H1 (cell line): ENCODE measurements around the gene CENPB. TPM values are rescaled to one million over a fixed set of nuclear protein-coding genes. Genes with fewer than 3 reads are reported as not detected.

Experiments
- CTCF ChIA-PET: fragments of 300-600 bp; sonication (Branson Sonifier 250); formaldehyde crosslinking; loops from one replicate; lab custom pipeline; 2021; ENCODE audit not compliant: partially characterized antibody; lab: Charles Lee
- POLR2A ChIA-PET: fragments of 300-600 bp; sonication (Branson Sonifier 250); formaldehyde crosslinking; loops from one replicate; lab custom pipeline; 2021; ENCODE audit warnings: inconsistent platforms; ENCODE audit not compliant: partially characterized antibody; lab: Charles Lee
- DNase-seq, 2 experiments: peaks; one replicate each; pipeline versions ENCODE4 v3.0.0 to v3.0.0-alpha.2; 2010 to 2022; ENCODE audit warnings: low spot score in 2 of 2, low read depth in 1 of 2, mixed read lengths in 1 of 2
- FAIRE-seq: peaks from 2 replicates; lab custom pipeline; 2011; peaks lifted over from hg19 to GRCh38; lab: Jason Lieb, UNC
- H2AFZ ChIP-seq: 2 replicates; pipeline ENCODE4 v1.8.1; 2012; ENCODE audit warnings: low read length, inconsistent platforms
- H2AK5ac ChIP-seq: 2 replicates; pipeline ENCODE4 v1.6.1; 2013; ENCODE audit warnings: low read depth, low read length
- H2BK120ac ChIP-seq: replicated peaks from 2 replicates; pipeline ENCODE3; 2013; ENCODE audit warnings: low read depth, low read length, inconsistent platforms
- H2BK12ac ChIP-seq: 2 replicates; pipeline ENCODE4 v1.6.1; 2013; ENCODE audit warnings: low read depth, low read length
- H2BK15ac ChIP-seq: 2 replicates; pipeline ENCODE4 v1.6.1; 2013; ENCODE audit warnings: low read length
- H2BK20ac ChIP-seq: 2 replicates; pipeline ENCODE4 v1.6.1; 2013; ENCODE audit warnings: low read length
- H2BK5ac ChIP-seq: 2 replicates; pipeline ENCODE4 v1.6.1; 2013; ENCODE audit warnings: low read depth, low read length
- H3K14ac ChIP-seq: 2 replicates; pipeline ENCODE4 v1.6.1; 2013; ENCODE audit warnings: inconsistent platforms; ENCODE audit not compliant: insufficient read length
- H3K18ac ChIP-seq: 2 replicates; pipeline ENCODE4 v1.6.1; 2013; ENCODE audit warnings: low read length; ENCODE audit errors: extremely low read depth
- H3K23ac ChIP-seq: 2 replicates; pipeline ENCODE4 v1.6.1; 2013; ENCODE audit warnings: inconsistent platforms; ENCODE audit not compliant: insufficient read length
- H3K23me2 ChIP-seq: 2 replicates; pipeline ENCODE4 v1.6.1; 2013; ENCODE audit warnings: low read depth, low read length
- H3K27ac ChIP-seq: 2 replicates; pipeline ENCODE4 v1.6.1; 2011; ENCODE audit warnings: low read depth, low read length, inconsistent platforms
- H3K27me3 ChIP-seq, 4 experiments: replicated peaks in 1 of 4; 1 replicate in 1 of 4; 2 replicates in 3 of 4; pipeline versions ENCODE4 v1.6.1 to v1.8.1; 2011 to 2013; ENCODE audit warnings: low read length in 3 of 4, mild to moderate bottlenecking in 3 of 4, inconsistent platforms in 2 of 4, mixed read lengths in 2 of 4, moderate library complexity in 1 of 4; ENCODE audit not compliant: control insufficient read depth in 3 of 4, insufficient read depth in 3 of 4; ENCODE audit errors: extremely low read depth in 1 of 4
- H3K36me3 ChIP-seq, 4 experiments: 2 replicates each; pipeline versions ENCODE4 v1.6.1 to v1.8.1; 2011 to 2013; ENCODE audit warnings: mild to moderate bottlenecking in 4 of 4, low read length in 3 of 4, moderate library complexity in 2 of 4, control low read depth in 1 of 4, inconsistent platforms in 1 of 4; ENCODE audit not compliant: insufficient read depth in 4 of 4, control insufficient read depth in 2 of 4
- H3K4ac ChIP-seq: replicated peaks from 2 replicates; pipeline ENCODE3; 2013; ENCODE audit warnings: low read length, low read depth, mixed read lengths, inconsistent platforms; ENCODE audit not compliant: insufficient read length
- H3K4me1 ChIP-seq, 4 experiments: replicated peaks in 1 of 4; 1 replicate in 1 of 4; 2 replicates in 3 of 4; pipeline versions ENCODE4 v1.6.1 to v1.8.1; 2011 to 2013; ENCODE audit warnings: low read length in 3 of 4, inconsistent platforms in 2 of 4, mixed read lengths in 1 of 4; ENCODE audit not compliant: insufficient read depth in 4 of 4, control insufficient read depth in 3 of 4
- H3K4me2 ChIP-seq, 2 experiments: 2 replicates each; pipeline versions ENCODE4 v1.6.1 to v1.8.1; 2011 to 2013; ENCODE audit warnings: low read depth in 2 of 2, low read length in 2 of 2, control low read depth in 1 of 2, inconsistent platforms in 1 of 2, mild to moderate bottlenecking in 1 of 2; ENCODE audit not compliant: insufficient read depth in 1 of 2
- H3K4me3 ChIP-seq, 4 experiments: fragments of 200-600, 300-600 bp in 1 of 4; sonication (generic), shearing (Covaris generic), sonication (Bioruptor Twin) in 1 of 4; 2 replicates each; pipeline versions ENCODE4 v1.5.1 to v1.8.1; 2011 to 2016; ENCODE audit warnings: low read length in 4 of 4, low read depth in 3 of 4, control low read depth in 2 of 4, inconsistent platforms in 2 of 4, mild to moderate bottlenecking in 2 of 4, mixed read lengths in 1 of 4, moderate library complexity in 1 of 4; ENCODE audit not compliant: insufficient read depth in 2 of 4; ENCODE audit errors: extremely low read depth in 1 of 4
- H3K56ac ChIP-seq: replicated peaks from 2 replicates; pipeline ENCODE3; 2013; ENCODE audit warnings: low read depth, mild to moderate bottlenecking, mixed read lengths, low read length, inconsistent platforms; ENCODE audit not compliant: insufficient read length
- H3K79me1 ChIP-seq: 2 replicates; pipeline ENCODE4 v1.6.1; 2013; ENCODE audit warnings: low read depth, low read length, control low read depth
- H3K79me2 ChIP-seq, 2 experiments: 2 replicates each; pipeline versions ENCODE4 v1.6.1 to v1.8.1; 2012 to 2013; ENCODE audit warnings: low read length in 2 of 2, mild to moderate bottlenecking in 2 of 2, inconsistent platforms in 1 of 2; ENCODE audit not compliant: insufficient read depth in 2 of 2, control insufficient read depth in 1 of 2
- H3K9ac ChIP-seq, 4 experiments: replicated peaks in 1 of 4; 1 replicate in 1 of 4; 2 replicates in 3 of 4; pipeline versions ENCODE4 v1.6.1 to v1.8.1; 2011 to 2013; ENCODE audit warnings: low read depth in 3 of 4, low read length in 3 of 4, control low read depth in 2 of 4, mild to moderate bottlenecking in 2 of 4, moderate library complexity in 2 of 4, inconsistent platforms in 1 of 4; ENCODE audit errors: extremely low read depth in 1 of 4
- H3K9me3 ChIP-seq, 2 experiments: 2 replicates each; pipeline versions ENCODE4 v1.6.1 to v1.8.1; 2012 to 2013; ENCODE audit warnings: mild to moderate bottlenecking in 2 of 2, moderate library complexity in 2 of 2, control low read depth in 1 of 2, inconsistent platforms in 1 of 2, low read depth in 1 of 2, low read length in 1 of 2, mixed read lengths in 1 of 2; ENCODE audit not compliant: insufficient read depth in 2 of 2
- H4K20me1 ChIP-seq, 2 experiments: replicated peaks in 1 of 2; 2 replicates each; pipeline versions ENCODE3 to v1.8.1; 2011 to 2013; ENCODE audit warnings: inconsistent platforms in 2 of 2, low read length in 2 of 2, mild to moderate bottlenecking in 1 of 2; ENCODE audit not compliant: insufficient read depth in 2 of 2, control insufficient read depth in 1 of 2
- H4K5ac ChIP-seq: 2 replicates; pipeline ENCODE4 v1.6.1; 2013; ENCODE audit warnings: low read length, low read depth, mixed read lengths, inconsistent platforms; ENCODE audit not compliant: insufficient read length
- H4K8ac ChIP-seq: 2 replicates; pipeline ENCODE4 v1.8.0; 2013; ENCODE audit warnings: mild to moderate bottlenecking, moderate library complexity, low read length, inconsistent platforms; ENCODE audit not compliant: insufficient read depth; ENCODE audit errors: extremely low read depth
- H4K91ac ChIP-seq: replicated peaks from 2 replicates; pipeline ENCODE3; 2013; ENCODE audit warnings: low read length, mixed read lengths, inconsistent platforms; ENCODE audit not compliant: insufficient read length
- ASH2L ChIP-seq: fragments of 200-600, 300-600 bp; sonication (generic); IDR thresholded peaks from one replicate; pipeline ENCODE4 v1.7.1; 2017; ENCODE audit warnings: low read length
- CBX8 ChIP-seq: fragments of 300-800, 300-1000 bp; sonication (generic); IDR thresholded peaks from 2 replicates; pipeline ENCODE4 v1.7.1; 2016; ENCODE audit warnings: low read depth, low read length, borderline replicate concordance
- EZH2 ChIP-seq: fragments of 200-600 bp; sonication (generic); IDR thresholded peaks from 2 replicates; pipeline ENCODE4 v1.7.1; 2012; ENCODE audit warnings: low read depth, mild to moderate bottlenecking, moderate library complexity, low read length, inconsistent platforms; ENCODE audit not compliant: severe bottlenecking
- HDAC6 ChIP-seq: IDR thresholded peaks from one replicate; pipeline ENCODE4 v1.7.1; 2012; ENCODE audit warnings: low read depth, mild to moderate bottlenecking, inconsistent platforms, low read length, moderate library complexity
- KDM1A ChIP-seq: fragments of 200-600, 300-600 bp; sonication (generic); IDR thresholded peaks from 2 replicates; pipeline ENCODE4 v1.7.1; 2016; ENCODE audit warnings: mild to moderate bottlenecking, low read length, borderline replicate concordance
- KDM5A ChIP-seq: fragments of 200-600 bp; IDR thresholded peaks from 2 replicates; pipeline ENCODE4 v1.7.1; 2012; ENCODE audit warnings: mild to moderate bottlenecking, low read length, inconsistent platforms, mixed read lengths
- RBBP5 ChIP-seq: IDR thresholded peaks from 2 replicates; pipeline ENCODE4 v1.7.1; 2012; ENCODE audit warnings: low read depth, mild to moderate bottlenecking, inconsistent platforms, low read length, moderate library complexity, borderline replicate concordance
- SIX5 ChIP-seq: IDR thresholded peaks from 2 replicates; pipeline ENCODE4 v1.6.1; 2011; ENCODE audit warnings: mild to moderate bottlenecking, low read depth, low read length
- TAF7 ChIP-seq: optimal IDR thresholded peaks from 2 replicates; pipeline ENCODE3; 2011; ENCODE audit warnings: low read depth, mild to moderate bottlenecking, inconsistent platforms, low read length, moderate library complexity, borderline replicate concordance
- TEAD4 ChIP-seq: IDR thresholded peaks from 2 replicates; pipeline ENCODE4 v1.6.1; 2012; ENCODE audit warnings: low read depth, low read length, inconsistent platforms, mixed read lengths
- WGBS, 2 experiments: shearing (Covaris generic) in 1 of 2; methylation state at CpG; one replicate each; pipeline versions ENCODE4 v1.1.6 to v1.1.7; 2013 to 2015; ENCODE audit warnings: low lambda C conversion rate in 2 of 2, mixed read lengths in 2 of 2, inconsistent platforms in 1 of 2, low coverage in 1 of 2, missing lambda C conversion rate in 1 of 2; ENCODE audit not compliant: insufficient replicate concordance in 2 of 2, insufficient coverage in 1 of 2, insufficient read length in 1 of 2; ENCODE audit errors: extremely low coverage in 1 of 2, missing lambda C conversion rate in 1 of 2; 5-methylcytosine and 5-hydroxymethylcytosine counted together
- polyA plus RNA-seq, 7 experiments: library from polyadenylated mRNA; depleted of rRNA in 3 of 7; stranded (reverse) in 5 of 7; unstranded in 2 of 7; fragments of >200 nt in 5 of 7; fragments of 200-250 nt in 2 of 7; gene quantifications; 1 replicate in 5 of 7; 2 replicates in 1 of 7; 4 replicates in 1 of 7; pipeline versions ENCODE4 v1.2.1 to v1.2.3, GENCODE V29; 2011 to 2013; ENCODE audit warnings: missing spikeins in 2 of 7, mixed read lengths in 2 of 7
- total RNA-seq: library from RNA; stranded (reverse); fragmentation: NEBNext Ultra II Directional; extraction: Animal tissue kit (Norgen Biotek cat#: 25700); gene quantifications from 2 replicates; pipeline ENCODE4 v1.2.1, GENCODE V29; 2021

CENPB gene
- total and polyA plus RNA-seq, 2 of the 8 experiments (the other 6 are each of a cell fraction or from before 2014, with no cell fraction given), result 17.7 to 51.6 TPM

GRCh38 chr20:3767427-3768341, 18.9 kb downstream of the CENPB start, which contains the start of gene ADISSP:
TSS of gene ADISSP (minus strand) at chr20:3767753. CDS start at chr20:3760100, 7,653 bp downstream.
- H4K8ac ChIP-seq, result peak within 1 kb of the TSS; percentile 94
- H2BK15ac ChIP-seq, result 0 out of 2 replicates have a peak within 1 kb of the TSS, but pooled peaks have one; percentile 16
- H3K18ac ChIP-seq, result peak within 1 kb of the TSS; percentile 93
- peak; percentile 50 for FAIRE-seq
- WGBS, 2 experiments, result 1% methylated on average over 41 of the region's 80 CpGs; no CpG with 5 or more reads in 1 of the 2 experiments
- peak within 1 kb of the TSS; percentile 52 to 78 (median 74) for H3K9ac ChIP-seq
- H2BK120ac ChIP-seq, result no peak within 1 kb of the TSS
- peaks cover 0 to 7% of the 10 kb centered on the region in 2 experiments for H4K20me1 ChIP-seq
- H3K79me1 ChIP-seq, result peaks cover 14% of the 10 kb centered on the region
- peak within 1 kb of the TSS; percentile 79 to 99 for H3K4me2 ChIP-seq
- H4K5ac ChIP-seq, result peak within 1 kb of the TSS; percentile 10
- peak within 1 kb of the TSS; percentile 74 to 94 (median 88) for H3K4me3 ChIP-seq
- no peaks in the 10 kb centered on the region for H3K36me3 ChIP-seq
- H3K14ac ChIP-seq, result no peak within 1 kb of the TSS
- no peak within 1 kb of the TSS; the same call in 1 of the 2 replicates for H2BK20ac ChIP-seq
- no peaks in the 10 kb centered on the region for H3K9me3 ChIP-seq
- H4K91ac ChIP-seq, result peak within 1 kb of the TSS; percentile 85
- no peak within 1 kb of the TSS for H3K23ac ChIP-seq
- H3K79me2 ChIP-seq, result peaks cover 0 to 25% of the 10 kb centered on the region in 2 experiments; a peak in 1 of 4 replicates
- peak; percentile 97 for DNase-seq
- peaks cover 3 to 15% (median 6%) of the 10 kb centered on the region in 4 experiments; a peak in 6 of 7 replicates for H3K4me1 ChIP-seq
- ChIA-PET POLR2A (interaction anchor here (0.6 to 3.2 kb wide), 14 partner anchors 10 to 511 kb away, joined by 3 to 42 read pairs (median 5); partner anchors contain the start of gene MAVS), CTCF (interaction anchor here (0.5 to 14.2 kb wide), 20 partner anchors 9 to 205 kb away, joined by 3 to 277 read pairs (median 5); partner anchors contain the start of genes AP5S1, CENPB and SPEF1)
- H2AK5ac ChIP-seq, result no peak within 1 kb of the TSS
- no peaks in the 10 kb centered on the region for H3K27me3 ChIP-seq
- peak within 1 kb of the TSS; percentile 62 for H3K56ac ChIP-seq
- no peak within 1 kb of the TSS; the same call in 1 of the 2 replicates for H2BK5ac ChIP-seq
- H2BK12ac ChIP-seq, result 0 out of 2 replicates have a peak within 1 kb of the TSS, but pooled peaks have one; percentile 27
- H3K4ac ChIP-seq, result peak within 1 kb of the TSS; percentile 60
- H3K23me2 ChIP-seq, result peaks cover 12% of the 10 kb centered on the region; the same call in 1 of the 2 replicates
- H3K27ac ChIP-seq, result peak within 1 kb of the TSS; percentile 66; the same call in 1 of the 2 replicates
- peak within 1 kb of the TSS; percentile 47; the same call in 1 of the 2 replicates for H2AFZ ChIP-seq
- TF ChIP-seq HDAC6, result no peak
- TF ChIP-seq SIX5, result no peak
- TF ChIP-seq TAF7, result peak; percentile 52
- TF ChIP-seq EZH2, result no peak
- TF ChIP-seq RBBP5, result peak; percentile 3; the same call in 1 of the 2 replicates
- TF ChIP-seq ASH2L, result peak; percentile 71
- TF ChIP-seq CBX8, result no peak
- TF ChIP-seq TEAD4, result no peak
- no peak for TF ChIP-seq KDM1A
- TF ChIP-seq KDM5A, result no peak
